WERI-Rb-1 (cell line): ENCODE results near the gene C11orf68.

Experiments used
- DNase-seq: peaks from one replicate; pipeline ENCODE4 v3.0.0-alpha.2; 2020
- H3K27ac ChIP-seq: fragments of 250-450 bp; sonication (Bioruptor Pico); 2 replicates; pipeline ENCODE4 v1.5.1; 2020; ENCODE audit warnings: mild to moderate bottlenecking, moderate library complexity
- H3K27me3 ChIP-seq: fragments of 250-450 bp; sonication (Bioruptor Pico); 2 replicates; pipeline ENCODE4 v1.5.1; 2021; ENCODE audit warnings: mild to moderate bottlenecking, low read depth, moderate library complexity; ENCODE audit not compliant: insufficient read depth, severe bottlenecking
- H3K36me3 ChIP-seq: fragments of 250-450 bp; sonication (Bioruptor Pico); 2 replicates; pipeline ENCODE4 v1.5.1; 2020; ENCODE audit warnings: mild to moderate bottlenecking, moderate library complexity
- H3K4me3 ChIP-seq: 2 replicates; pipeline ENCODE4 v1.5.1; 2011; ENCODE audit warnings: low read depth, mild to moderate bottlenecking, control low read depth, low read length
- H3K9me3 ChIP-seq: fragments of 250-450 bp; sonication (Bioruptor Pico); 2 replicates; pipeline ENCODE4 v1.5.1; 2021; ENCODE audit warnings: mild to moderate bottlenecking, moderate library complexity; ENCODE audit not compliant: severe bottlenecking
- TF ChIP-seq, protein P1 (sequence below): IDR thresholded peaks from 2 replicates; pipeline ENCODE4 v1.5.1; 2011; ENCODE audit warnings: low read depth, mild to moderate bottlenecking, control low read depth, inconsistent platforms, low read length

The C11orf68 gene

DNA sequence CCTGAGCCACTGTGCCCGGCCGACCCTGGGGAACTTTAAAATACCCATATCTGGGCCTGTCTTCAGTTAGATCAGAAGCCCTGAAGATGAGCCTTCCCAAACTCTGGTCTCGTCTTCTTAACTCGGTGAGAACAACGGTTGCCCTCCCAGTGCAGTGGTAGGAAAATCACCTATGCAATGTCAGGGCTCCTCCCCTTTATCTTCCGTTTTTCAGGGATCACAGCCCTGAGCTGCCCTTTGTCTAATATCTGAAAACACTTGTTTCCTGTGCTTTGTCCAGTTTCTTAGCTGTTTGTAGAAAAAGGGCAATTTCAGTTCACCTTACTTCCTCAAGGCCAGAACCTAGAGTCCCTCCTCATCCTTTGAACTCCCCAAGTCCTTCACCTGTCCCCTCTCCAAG, 9.8 kb upstream of the C11orf68 start:
- H3K9me3 ChIP-seq: no peaks in the 10 kb centered on the region
- TF ChIP-seq, protein P1, sequence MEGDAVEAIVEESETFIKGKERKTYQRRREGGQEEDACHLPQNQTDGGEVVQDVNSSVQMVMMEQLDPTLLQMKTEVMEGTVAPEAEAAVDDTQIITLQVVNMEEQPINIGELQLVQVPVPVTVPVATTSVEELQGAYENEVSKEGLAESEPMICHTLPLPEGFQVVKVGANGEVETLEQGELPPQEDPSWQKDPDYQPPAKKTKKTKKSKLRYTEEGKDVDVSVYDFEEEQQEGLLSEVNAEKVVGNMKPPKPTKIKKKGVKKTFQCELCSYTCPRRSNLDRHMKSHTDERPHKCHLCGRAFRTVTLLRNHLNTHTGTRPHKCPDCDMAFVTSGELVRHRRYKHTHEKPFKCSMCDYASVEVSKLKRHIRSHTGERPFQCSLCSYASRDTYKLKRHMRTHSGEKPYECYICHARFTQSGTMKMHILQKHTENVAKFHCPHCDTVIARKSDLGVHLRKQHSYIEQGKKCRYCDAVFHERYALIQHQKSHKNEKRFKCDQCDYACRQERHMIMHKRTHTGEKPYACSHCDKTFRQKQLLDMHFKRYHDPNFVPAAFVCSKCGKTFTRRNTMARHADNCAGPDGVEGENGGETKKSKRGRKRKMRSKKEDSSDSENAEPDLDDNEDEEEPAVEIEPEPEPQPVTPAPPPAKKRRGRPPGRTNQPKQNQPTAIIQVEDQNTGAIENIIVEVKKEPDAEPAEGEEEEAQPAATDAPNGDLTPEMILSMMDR: no peak
- peaks cover under 1% of the 10 kb centered on the region; the same call in 1 of the 2 replicates for H3K36me3 ChIP-seq
- no peak for DNase-seq
- H3K27ac ChIP-seq: no peak overlapping the region
- no peaks in the 10 kb centered on the region for H3K27me3 ChIP-seq
- H3K4me3 ChIP-seq: no peak overlapping the region

DNA sequence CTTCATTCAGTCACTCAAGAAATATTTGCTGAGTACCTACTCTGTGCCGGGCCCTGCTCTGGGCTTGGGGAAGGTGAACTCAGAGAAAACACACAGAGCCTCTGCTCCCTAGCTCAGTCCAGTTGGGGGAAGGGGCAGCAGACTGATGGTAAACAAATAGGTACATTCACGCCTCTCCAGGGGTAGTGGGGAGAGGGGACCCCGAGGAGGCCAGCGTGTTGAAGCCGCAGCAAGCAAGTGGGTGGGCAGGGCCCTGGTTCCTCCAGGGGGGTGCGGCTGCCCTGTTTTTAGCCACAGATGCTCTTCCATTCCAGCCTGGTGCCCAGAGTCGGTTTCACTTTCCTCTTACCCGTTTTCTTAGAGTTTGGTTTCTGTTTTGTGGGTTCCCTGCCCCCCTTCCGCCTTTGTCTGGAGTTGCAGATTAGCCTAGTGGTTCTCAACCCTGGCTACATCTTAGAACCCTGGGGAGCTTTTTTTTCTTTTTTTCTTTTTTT, 9.1 kb upstream of the C11orf68 start:
- TF ChIP-seq, protein P1: no peak
- DNase-seq: no peak
- Histone ChIP-seq H3K4me3 (no peak overlapping the region), H3K27ac (no peak overlapping the region), H3K36me3 (peaks cover 5% of the 10 kb centered on the region), H3K9me3 (no peaks in the 10 kb centered on the region), H3K27me3 (no peaks in the 10 kb centered on the region)

DNA sequence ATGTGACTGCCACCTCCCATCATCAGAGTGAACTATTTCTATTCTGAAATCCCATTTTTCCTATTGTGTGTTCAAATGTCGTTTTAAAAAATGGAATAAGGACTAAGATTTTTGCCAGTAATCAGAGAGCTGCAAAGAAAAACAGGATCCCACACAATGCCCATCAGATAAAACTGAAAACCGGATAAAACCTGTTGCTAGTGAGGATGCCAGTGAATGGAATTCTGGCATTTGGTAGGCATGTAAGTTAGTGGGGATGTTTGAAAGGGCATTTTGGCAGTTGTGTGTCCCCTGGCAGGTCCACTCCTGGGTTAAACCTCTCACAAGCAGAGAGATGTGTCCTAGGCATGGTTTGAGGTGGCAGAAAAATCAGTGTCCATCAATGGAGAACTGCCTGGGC, 6.5 kb upstream of the C11orf68 start:
- no peak for DNase-seq
- no peak overlapping the region for H3K27ac ChIP-seq
- TF ChIP-seq, protein P1: no peak
- H3K9me3 ChIP-seq: no peaks in the 10 kb centered on the region
- H3K27me3 ChIP-seq: no peaks in the 10 kb centered on the region
- no peak overlapping the region for H3K4me3 ChIP-seq
- H3K36me3 ChIP-seq: peaks cover 17% of the 10 kb centered on the region

DNA sequence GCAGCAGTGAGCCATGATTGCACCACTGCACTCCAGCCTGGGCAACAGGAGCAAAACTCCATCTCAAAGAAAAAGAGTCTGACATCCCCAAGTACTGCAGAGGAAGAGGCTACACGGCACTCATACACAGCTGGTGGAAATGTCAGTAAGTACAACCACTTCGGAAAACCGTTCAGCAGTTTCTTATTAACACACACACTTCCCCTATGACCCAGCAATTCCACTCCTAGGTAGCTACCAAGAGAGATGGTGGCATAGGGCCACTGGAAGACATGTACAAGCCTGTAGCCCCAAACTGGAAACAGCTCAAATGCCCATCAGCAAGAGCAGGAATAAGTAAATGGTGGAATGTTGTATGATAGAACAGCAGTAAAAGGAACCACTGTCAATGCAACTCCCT, 3.7 kb upstream of the C11orf68 start:
- H3K4me3 ChIP-seq: no peak overlapping the region
- TF ChIP-seq, protein P1: no peak
- no peak overlapping the region for H3K27ac ChIP-seq
- H3K9me3 ChIP-seq: no peaks in the 10 kb centered on the region
- H3K27me3 ChIP-seq: no peaks in the 10 kb centered on the region
- peaks cover 17% of the 10 kb centered on the region for H3K36me3 ChIP-seq
- no peak for DNase-seq

DNA sequence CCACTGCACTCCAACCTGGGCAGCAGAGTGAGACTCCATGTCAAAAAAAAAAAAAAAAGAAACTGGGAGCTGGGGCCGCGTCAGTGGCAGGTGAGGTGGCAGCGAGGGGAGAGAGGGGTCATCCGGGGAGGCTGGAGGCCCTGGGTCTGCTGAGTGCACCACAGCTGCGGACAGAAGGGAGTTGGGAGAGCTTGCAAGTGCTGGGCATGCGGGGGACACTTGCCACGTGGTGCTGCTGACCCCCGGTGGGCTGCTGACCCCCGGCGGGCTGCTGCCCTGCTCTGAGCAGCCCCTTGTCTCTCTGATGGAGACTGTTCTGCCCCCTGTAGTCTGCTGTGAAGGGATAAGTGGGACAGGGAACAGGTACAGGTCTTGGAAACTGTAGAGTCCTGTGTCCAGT, 3.0 kb upstream of the C11orf68 start:
- H3K9me3 ChIP-seq: no peaks in the 10 kb centered on the region
- TF ChIP-seq, protein P1: no peak
- DNase-seq: no peak
- H3K36me3 ChIP-seq: peaks cover 17% of the 10 kb centered on the region
- no peak overlapping the region for H3K4me3 ChIP-seq
- H3K27ac ChIP-seq: no peak overlapping the region
- H3K27me3 ChIP-seq: no peaks in the 10 kb centered on the region

DNA sequence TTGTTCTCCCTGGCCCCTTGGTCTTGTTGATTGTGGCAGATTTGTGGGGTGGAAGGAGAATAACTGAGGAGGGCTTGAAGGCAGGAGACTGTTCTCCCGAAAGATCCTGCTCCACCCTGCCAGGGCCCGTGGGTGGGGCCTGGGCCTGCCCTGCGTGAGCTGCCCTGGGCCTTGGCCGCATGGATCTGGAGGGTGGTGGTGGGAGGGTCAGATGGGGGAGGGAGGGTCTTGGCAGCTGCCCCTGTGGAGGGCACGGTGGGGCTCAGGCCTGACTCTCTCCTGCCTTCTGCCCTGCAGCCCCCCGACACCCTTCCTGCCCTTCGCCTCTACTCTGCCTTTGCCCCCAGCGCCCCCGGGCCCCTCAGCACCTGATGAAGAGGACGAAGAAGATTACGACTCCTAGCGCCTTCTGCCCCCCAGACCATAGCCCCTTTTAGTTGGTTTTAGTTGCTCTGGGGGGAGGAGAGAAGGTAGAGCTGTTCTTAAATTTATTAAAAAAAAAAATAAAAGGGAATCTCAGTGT, 2.2 kb upstream of the C11orf68 start:
- TF ChIP-seq, protein P1: no peak
- Histone ChIP-seq H3K9me3 (no peaks in the 10 kb centered on the region), H3K4me3 (no peak overlapping the region), H3K27ac (no peak overlapping the region), H3K27me3 (no peaks in the 10 kb centered on the region), H3K36me3 (peaks cover 17% of the 10 kb centered on the region)
- DNase-seq: no peak
